Activated CD8-positive, alpha-beta memory T cell treated with anti-CD3 and anti-CD28 coated beads for 1 hour (primary cell): ENCODE results near the gene KRT34.
"Not testable (repeated sequence)": the region's sequence is repeated elsewhere in the genome, so short reads cannot be mapped to it uniquely, and the experiment has no call there.

ENCODE experiments used
- DNase-seq, 2 donors: peaks; one replicate each; pipeline ENCODE4 v3.0.0-alpha.2; 2020; ENCODE audit warnings: low read depth in 1 of 2; ENCODE audit errors: extremely low read depth in 1 of 2

The KRT34 gene

GRCh38 chr17:41381943-41382342, at the start of gene KRT34:
Gene KRT34 (minus strand): TSS chr17:41382306. CDS start chr17:41382246, 60 bp downstream.
- DNase-seq: not testable (repeated sequence)

- DNase-seq: not testable (repeated sequence)
Observed at GRCh38 chr17:41430376-41430775, 48.3 kb upstream of the KRT34 start.

DNA sequence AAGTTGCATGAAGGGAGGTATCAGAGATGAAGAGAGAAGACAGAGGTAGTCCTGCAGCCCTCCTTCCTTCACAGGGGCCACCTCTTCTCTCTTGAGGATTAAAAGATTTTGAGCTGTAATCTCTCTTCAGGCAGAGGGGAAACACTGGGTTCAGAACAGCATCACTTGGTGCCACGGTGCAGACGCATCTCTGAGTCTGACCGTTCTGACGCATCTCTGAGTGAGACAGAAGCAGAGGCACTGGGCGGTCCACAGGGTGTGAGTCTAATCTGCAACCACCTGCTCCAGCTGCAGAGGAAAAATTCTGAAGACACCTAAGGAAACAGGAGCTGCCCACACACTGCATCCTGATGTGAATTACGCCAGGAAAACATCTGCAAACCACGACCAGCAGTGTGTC, 47.6 kb upstream of the KRT34 start:
- DNase-seq: no peak

DNA sequence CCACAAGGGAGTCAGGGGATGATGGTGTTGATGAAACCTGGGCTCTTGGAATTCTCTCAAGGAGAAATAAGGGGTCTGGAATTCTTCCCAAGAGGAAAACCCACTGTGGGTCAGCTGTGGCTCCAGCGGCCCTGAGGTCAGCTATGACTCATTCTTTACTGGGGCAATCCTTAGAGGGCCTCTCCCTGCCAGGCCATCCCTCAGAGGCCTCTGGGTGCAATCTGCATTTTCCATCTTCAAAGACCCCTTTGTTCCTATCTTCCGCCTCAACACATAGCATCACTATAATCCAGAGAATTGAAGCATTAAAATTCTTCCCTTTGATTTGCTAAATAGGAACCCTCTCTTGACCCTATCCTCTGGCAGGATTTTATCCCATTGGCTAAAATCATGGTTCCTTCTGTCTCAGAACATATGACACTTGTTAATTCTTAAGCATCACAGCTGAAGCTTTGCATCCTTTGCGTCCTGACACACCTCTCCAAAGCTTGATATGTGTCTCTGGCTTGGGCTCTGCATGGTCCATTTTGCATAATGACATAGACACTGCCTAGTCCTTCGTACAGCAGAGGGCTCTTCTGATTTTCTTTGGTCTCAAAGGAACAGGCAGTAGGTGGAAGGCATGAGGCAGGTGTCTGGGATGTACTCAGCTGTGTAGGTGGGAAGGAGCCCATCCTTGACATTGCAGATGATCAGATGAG, 46.6 kb upstream of the KRT34 start:
- DNase-seq: no peak

DNA sequence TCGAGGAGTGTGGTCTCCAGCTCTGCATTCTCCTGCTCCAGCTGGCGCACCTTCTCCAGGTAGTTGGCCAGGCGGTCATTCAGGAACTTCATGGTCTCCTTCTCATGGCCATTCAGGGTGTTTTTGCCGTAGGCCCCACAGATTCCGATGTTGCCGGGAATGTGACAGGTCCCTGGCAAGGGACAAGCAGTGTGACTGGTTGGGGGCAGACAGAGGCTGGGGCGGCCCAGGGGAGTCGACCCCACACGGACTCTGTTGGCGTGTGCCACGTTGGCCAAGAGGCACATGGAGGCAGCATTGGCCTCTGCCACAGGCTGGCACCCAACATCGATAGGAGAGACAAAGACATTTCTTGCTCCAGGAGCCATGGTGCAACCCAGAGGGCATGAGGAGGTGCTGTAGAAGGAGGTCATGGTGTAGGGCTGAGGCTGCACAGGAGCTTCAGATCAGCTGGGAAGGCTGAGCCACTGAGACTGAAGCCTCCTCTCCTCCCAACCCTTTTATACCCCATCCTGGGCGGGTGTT, 42.1 kb upstream of the KRT34 start, which contains the start of gene KRT37:
Gene KRT37 (minus strand): TSS at position 475 of the 525 bp plus-strand sequence. CDS start 62 bp downstream, at position 413.
- no peak for DNase-seq

GRCh38 chr17:41422586-41422985, 40.5 kb upstream of the KRT34 start:
- not testable (repeated sequence) for DNase-seq

- no peak for DNase-seq
Observed at GRCh38 chr17:41421617-41422016, 39.5 kb upstream of the KRT34 start.

DNA sequence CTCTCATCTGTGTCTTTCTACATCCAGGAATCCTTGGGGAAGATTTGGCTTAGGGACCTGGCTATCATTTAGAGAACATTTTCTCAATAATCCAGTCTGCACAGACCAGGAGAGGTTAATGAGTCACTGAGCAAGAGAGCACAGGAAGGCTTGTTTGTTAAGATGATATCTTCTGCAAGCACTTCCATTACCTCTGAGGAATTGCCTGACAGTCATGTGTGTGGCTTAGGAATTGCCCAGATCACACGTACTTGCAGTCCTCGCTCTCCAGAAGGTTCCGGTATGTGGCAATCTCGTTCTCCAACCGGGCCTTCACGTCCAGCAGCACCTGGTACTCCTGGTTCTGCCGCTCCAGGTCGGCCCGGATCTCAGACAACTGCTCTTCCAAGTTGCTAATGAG, 39.0 kb upstream of the KRT34 start:
- no peak for DNase-seq

DNA sequence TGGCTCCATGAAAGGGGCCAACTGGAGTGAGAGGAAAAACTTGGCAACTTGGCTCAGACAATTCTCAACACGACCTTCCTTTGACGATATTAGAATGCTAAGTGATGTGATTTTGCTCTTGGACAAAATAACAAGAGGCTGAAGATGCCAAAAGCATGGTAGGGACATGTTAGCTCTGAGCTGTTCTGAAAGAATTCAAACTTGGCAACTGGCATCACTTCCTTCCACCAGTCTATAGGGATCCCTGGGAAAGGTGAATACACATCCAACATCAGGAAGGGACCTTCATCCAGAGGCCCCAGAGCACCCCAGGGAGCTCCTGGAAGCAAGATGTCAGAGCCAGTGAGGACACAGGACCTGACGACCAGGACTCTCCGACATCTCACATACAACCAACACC, 38.0 kb upstream of the KRT34 start:
- no peak for DNase-seq

DNA sequence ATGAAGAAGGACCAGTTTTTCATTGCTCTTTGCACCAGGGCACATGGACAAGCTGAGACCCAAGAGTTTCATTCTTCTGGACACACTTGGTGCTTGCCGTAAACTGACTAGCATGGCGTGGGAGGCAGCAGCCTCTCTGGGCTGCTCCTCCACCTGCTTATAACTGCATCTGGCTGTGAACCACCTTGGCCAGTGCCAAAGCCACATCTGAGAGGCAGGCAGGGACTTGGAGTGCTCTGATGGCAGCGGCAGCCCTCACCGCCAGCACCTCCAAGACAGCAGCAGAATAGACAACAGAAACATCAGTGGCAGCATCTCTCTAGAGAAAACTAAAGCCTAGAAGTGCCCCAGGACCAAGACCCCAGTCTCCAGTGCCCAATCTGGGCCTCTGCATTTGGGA, 37.6 kb upstream of the KRT34 start:
- DNase-seq: no peak

DNA sequence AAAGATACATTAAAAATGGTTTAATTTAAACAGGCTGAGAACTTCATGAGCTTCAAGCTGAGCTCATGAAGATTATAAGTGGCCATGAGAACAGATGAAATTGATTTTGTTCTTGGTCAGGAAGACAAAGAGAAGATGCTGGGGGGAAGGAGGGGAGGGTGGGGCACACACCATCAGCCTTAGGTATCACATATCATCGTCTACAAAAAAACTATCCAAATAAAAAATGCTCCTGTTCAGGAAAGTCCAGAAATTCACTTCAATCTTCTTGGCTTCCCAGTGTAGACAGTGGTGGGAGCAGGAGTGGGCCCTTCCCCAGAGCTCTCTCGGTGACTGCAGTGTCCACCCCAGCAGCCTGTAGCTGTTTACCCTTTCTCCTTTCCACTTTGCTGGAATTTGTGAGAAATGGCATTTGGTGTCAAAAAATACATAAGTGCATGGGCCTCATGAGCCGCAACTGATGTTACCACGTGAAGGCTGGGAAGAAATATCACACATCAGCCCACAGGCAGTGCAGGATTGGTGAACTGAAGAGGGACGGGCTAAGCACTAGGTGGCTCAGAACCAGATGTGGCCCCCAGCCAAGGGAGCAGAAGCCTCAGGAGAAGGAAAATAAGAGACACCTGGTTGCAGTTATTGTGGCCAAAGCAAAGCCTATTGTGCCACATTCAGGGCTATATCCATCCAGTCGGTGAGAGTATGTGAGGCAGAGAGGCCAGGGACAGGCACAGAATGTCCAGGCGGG, 36.2 kb upstream of the KRT34 start:
- no peak for DNase-seq

GRCh38 chr17:41417576-41418015, 35.5 kb upstream of the KRT34 start:
- DNase-seq: no peak

DNA sequence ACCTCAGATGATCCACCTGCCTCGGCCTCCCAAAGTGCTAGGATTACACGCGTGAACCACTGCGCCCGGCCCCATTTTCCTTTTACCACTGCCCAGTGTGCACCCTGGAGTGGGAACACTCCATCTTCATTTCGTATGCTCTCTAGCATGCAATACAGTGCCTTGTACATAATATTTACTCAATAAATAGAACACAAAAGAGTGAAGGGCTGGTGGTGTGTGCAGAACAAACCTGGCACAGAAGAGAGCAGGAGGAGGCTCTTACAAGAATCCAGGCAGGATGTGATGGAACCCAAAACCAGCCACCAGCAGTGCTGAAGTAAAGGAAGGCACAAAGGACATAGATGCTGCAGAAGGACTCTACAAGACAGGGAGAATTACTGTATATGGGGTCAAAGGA, 35.0 kb upstream of the KRT34 start:
- no peak for DNase-seq

GRCh38 chr17:41416479-41416878, 34.4 kb upstream of the KRT34 start:
- DNase-seq: no peak

DNA sequence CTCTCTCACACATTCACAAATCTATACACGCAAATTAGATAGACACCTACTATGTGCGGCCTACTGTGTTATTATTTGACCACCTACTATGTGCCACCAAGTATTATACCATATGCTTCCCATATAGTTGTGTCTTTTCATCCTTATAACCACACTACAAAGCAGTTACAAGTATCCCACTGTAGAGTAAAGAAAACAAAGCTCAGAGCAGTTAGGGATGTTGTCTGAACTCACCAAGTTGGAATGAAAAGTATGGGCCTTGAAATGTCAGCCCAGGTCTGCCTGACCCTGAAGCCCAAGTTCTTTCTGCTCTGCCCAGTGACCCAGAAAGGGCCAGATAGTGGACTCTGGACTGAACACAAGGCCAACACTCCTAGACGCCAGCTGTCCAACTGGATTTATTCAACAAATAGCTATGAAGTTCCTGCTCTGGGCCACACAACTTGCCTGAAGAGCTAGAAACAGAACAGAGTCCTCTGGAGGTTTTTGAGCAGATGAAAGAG, 33.8 kb upstream of the KRT34 start:
- no peak for DNase-seq

DNA sequence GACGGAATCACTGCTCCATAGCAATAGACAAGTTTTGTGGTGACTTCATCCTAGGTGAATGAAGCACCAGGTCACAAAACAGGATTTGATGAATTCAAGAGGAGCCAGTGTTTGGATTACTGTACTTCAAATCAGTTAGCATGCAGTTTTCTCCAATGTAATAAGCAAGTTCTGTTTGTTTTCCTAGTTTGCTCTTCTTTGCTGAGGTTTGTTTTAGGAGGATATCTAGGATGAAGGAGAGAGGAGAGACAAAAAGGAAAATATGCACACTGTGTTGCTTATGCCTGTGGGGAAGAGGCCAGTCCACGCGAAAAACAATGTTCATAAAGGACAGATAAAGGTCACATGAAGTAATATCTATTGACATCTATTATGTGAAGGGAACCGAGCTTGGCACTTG, 33.3 kb upstream of the KRT34 start:
- DNase-seq: no peak

DNA sequence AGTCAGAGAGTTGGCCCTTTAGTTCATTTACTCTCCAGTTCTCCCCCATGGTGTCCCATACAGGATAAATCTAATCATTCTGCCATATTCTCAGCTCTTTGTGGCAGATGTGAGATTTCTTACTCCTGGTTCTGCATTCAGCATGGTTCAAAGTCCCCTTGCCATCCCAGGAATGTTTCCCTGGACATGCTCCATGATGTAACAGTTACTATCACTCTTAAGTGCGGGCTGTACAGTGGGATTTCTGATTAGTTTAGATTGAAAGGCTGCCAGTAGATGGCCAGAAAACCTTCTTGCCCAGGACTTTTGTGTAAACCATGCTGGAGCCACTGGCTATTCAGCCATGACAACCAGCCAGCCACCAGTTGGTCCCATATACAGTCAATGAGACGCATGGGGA, 31.9 kb upstream of the KRT34 start:
- DNase-seq: no peak

DNA sequence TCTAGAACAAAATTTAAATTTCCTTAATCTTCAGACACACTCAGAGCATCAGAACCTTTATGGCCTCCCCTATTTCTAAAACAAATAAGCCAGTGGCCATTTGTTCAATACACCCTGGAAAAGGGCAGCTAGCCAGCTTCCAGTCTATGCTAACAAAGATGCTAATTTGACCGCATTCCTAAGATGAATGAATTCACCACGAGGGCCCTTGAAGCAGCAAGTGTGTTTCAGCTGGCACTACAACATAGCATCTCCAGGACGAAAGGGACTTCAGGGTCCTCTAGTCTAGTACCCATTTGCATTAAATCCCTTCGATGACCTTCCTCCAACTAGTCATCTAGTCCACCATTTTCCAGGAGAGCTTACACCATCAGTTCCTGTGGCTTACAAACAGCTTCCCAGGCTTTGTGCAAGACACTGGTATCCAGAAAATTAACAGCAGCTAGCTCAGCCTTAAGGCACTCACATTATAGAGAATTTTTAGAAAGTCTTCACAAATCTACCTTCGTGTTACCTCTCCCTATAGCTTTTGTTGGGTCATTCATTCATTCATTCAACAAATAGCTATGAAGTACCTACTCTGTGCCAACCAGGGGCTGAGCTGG, 31.3 kb upstream of the KRT34 start:
- no peak for DNase-seq

DNA sequence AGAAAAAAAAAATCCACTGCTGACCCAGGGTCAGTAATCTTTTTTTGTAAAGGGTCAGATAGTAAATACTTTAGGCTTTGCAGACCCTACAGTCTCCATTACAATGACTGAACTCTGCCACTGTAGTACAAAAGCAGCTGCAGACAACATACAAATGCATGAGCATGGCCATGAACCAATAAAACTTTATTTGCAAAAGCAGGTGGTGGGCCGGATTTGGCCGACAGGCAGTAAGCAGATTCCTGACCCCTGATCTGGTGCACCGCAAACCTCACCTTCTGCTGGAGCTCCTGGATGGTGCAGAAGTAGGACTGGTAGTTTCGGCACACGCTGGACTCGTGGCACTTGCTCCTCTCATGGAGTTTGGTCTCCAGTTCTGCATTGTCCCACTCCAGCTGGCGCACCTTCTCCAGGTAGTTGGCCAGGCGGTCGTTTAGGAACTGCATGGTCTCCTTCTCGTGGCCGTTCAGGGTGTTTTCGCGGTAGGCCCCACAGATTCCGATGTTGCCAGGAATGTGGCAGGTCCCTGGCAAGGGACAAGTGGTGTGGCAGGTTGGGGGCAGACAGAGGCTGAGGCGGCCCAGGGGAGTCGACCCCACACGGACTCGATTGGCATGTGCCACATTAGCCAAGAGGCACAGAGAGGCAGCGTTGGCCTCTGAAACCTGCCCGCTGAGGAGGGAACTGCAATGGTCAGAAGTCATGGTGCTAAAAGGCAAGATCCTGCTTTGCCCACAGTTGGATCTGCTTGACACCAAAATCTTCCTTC, 29.1 kb upstream of the KRT34 start:
- DNase-seq: no peak

GRCh38 chr17:41407226-41407625, 25.1 kb upstream of the KRT34 start:
- DNase-seq: no peak

GRCh38 chr17:41406205-41406604, 24.1 kb upstream of the KRT34 start:
- no peak for DNase-seq
